Uterus (tissue), 4 donors: Measurements from ENCODE around the gene IQGAP1. TPM values are rescaled to one million over a fixed set of nuclear protein-coding genes. Genes with fewer than 3 reads are reported as not detected.
"Not testable (repeated sequence)": the region's sequence is repeated elsewhere in the genome, so short reads cannot be mapped to it uniquely, and the experiment has no call there.

ENCODE experiments used
- DNase-seq, 2 donors: peaks; one replicate each; pipeline ENCODE4 v3.0.0-alpha.2; 2019 to 2020
- H3K27ac ChIP-seq, 2 donors: fragments of 200-600 bp; sonication (generic); 1 replicate in 1 of 2; 2 replicates in 1 of 2; pipeline ENCODE4 v1.5.1; 2016 to 2018
- H3K27me3 ChIP-seq, 2 donors: fragments of 200-600 bp; sonication (generic); one replicate each; pipeline ENCODE4 v1.5.1; 2018 to 2019; ENCODE audit warnings: control low read depth in 1 of 2
- H3K36me3 ChIP-seq, 2 donors: fragments of 200-600 bp; sonication (generic); one replicate each; pipeline ENCODE4 v1.5.1; 2019; ENCODE audit warnings: control low read depth in 1 of 2
- H3K4me1 ChIP-seq, 2 donors: fragments of 200-600 bp; sonication (generic); one replicate each; pipeline ENCODE4 v1.5.1; 2018 to 2019; ENCODE audit warnings: control low read depth in 1 of 2
- H3K4me3 ChIP-seq, 2 donors: fragments of 200-600 bp; sonication (generic); 1 replicate in 1 of 2; 2 replicates in 1 of 2; pipeline ENCODE4 v1.5.1; 2018 to 2019; ENCODE audit warnings: mild to moderate bottlenecking in 1 of 2
- H3K9me3 ChIP-seq, 2 donors: fragments of 200-600 bp; sonication (generic); one replicate each; pipeline ENCODE4 v1.5.1; 2019; ENCODE audit warnings: control low read depth in 1 of 2
- POLR2A ChIP-seq, 2 donors: fragments of 450-650 bp; IDR thresholded peaks; one replicate each; pipeline ENCODE4 v1.6.1; 2016; ENCODE audit warnings: antibody characterized with exemption in 2 of 2, mild to moderate bottlenecking in 1 of 2, moderate library complexity in 1 of 2
- intact Hi-C: fragments of 100-400 bp; cut with DNase I; formaldehyde crosslinking; loops from one replicate; pipeline ENCODE4 v1.15.1; 2023; ENCODE audit warnings: low total_unique reads
- total RNA-seq, 4 donors: library from RNA; depleted of rRNA in 3 of 4; stranded (reverse); fragments of >200 nt in 3 of 4; gene quantifications; one replicate each; pipeline versions ENCODE4 v1.1.0 to v1.2.4, GENCODE V29; 2014 to 2023
- TF ChIP-seq, protein P1 (sequence below), 4 experiments: fragments of 200-600 bp in 2 of 4; fragments of 450-650 bp in 2 of 4; sonication (generic) in 2 of 4; IDR thresholded peaks; one replicate each; pipeline ENCODE4 v1.5.1; 2016 to 2019; ENCODE audit warnings: antibody characterized with exemption in 4 of 4, mild to moderate bottlenecking in 2 of 4, moderate library complexity in 1 of 4
- donor health status: DM: yes; HTN: yes; CAD: no.

IQGAP1 gene
- total RNA-seq, 4 donors from 2014 or later: 195 to 777 (median 290) TPM

DNA sequence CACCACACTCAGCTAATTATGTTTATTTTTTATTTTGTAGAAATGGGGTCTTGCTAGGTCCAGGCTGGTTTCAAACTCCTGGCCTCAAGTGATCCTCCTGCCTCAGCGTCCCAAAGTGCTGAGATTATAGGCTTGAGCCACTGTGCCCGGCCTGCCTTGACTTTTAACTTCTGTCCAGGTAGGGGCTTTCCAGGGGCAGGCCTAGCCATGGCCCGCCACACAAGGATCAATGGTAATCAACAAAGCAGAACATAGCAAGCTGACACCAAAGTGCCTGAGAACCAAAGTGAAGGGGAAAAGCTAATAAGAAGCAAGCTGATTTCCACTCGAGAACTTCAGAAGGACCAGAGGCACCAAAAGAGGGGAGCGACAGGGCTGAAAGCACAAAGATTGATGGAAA lies 132.3 kb downstream of the IQGAP1 start:
- Histone ChIP-seq H3K36me3 (no peaks in the 10 kb centered on the region), H3K4me1 (no peaks in the 10 kb centered on the region), H3K27me3 (no peaks in the 10 kb centered on the region), H3K9me3 (no peaks in the 10 kb centered on the region), H3K27ac (no peak overlapping the region), H3K4me3 (no peak overlapping the region)
- no peak for TF ChIP-seq POLR2A (IDR thresholded peaks at IDR 0.05)
- TF ChIP-seq, protein P1, sequence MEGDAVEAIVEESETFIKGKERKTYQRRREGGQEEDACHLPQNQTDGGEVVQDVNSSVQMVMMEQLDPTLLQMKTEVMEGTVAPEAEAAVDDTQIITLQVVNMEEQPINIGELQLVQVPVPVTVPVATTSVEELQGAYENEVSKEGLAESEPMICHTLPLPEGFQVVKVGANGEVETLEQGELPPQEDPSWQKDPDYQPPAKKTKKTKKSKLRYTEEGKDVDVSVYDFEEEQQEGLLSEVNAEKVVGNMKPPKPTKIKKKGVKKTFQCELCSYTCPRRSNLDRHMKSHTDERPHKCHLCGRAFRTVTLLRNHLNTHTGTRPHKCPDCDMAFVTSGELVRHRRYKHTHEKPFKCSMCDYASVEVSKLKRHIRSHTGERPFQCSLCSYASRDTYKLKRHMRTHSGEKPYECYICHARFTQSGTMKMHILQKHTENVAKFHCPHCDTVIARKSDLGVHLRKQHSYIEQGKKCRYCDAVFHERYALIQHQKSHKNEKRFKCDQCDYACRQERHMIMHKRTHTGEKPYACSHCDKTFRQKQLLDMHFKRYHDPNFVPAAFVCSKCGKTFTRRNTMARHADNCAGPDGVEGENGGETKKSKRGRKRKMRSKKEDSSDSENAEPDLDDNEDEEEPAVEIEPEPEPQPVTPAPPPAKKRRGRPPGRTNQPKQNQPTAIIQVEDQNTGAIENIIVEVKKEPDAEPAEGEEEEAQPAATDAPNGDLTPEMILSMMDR (IDR thresholded peaks at IDR 0.05): no peak
- intact Hi-C loops: no loop called here
- DNase-seq: no peak

- Histone ChIP-seq H3K36me3 (no peaks in the 10 kb centered on the region), H3K27ac (no peak overlapping the region), H3K9me3 (no peaks in the 10 kb centered on the region), H3K4me1 (no peaks in the 10 kb centered on the region), H3K27me3 (no peaks in the 10 kb centered on the region), H3K4me3 (no peak overlapping the region)
- DNase-seq: no peak
- TF ChIP-seq, protein P1 (IDR thresholded peaks at IDR 0.05): no peak
- no peak for TF ChIP-seq POLR2A (IDR thresholded peaks at IDR 0.05)
- intact Hi-C loops: no loop called here
These were observed 135.3 kb downstream of the IQGAP1 start for GRCh38 chr15:90523373-90523772.

- H3K4me1 ChIP-seq, intact Hi-C loops, H3K27ac ChIP-seq, H3K36me3 ChIP-seq, H3K4me3 ChIP-seq, DNase-seq, H3K9me3 ChIP-seq, H3K27me3 ChIP-seq: not testable (repeated sequence)
These were observed 136.2 kb downstream of the IQGAP1 start for GRCh38 chr15:90524018-90524803.

DNA sequence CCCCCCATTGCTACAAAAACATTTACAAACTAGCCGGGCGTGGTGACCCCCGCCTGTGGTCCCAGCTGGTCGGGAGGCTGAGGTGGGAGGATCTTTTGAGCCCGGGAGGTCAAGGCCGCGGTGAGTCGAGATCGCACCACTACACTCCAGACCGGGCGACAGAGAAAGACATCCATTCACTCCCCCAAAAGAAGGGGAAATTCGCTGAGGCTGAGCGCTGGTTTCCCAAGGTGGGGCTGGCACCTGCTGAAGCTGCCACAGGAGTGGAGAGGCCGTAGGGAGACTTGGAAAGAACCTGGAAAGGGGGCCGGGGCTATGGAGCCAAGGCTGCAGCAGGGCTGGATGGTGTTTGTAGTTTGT lies 140.9 kb downstream of the IQGAP1 start:
- intact Hi-C loops: no loop called here
- Histone ChIP-seq H3K9me3 (no peaks in the 10 kb centered on the region), H3K36me3 (no peaks in the 10 kb centered on the region), H3K27me3 (no peaks in the 10 kb centered on the region), H3K27ac (peak overlapping the region; percentile 97 to 98), H3K4me1 (peaks cover 0 to 5% of the 10 kb centered on the region in 2 donors), H3K4me3 (peak overlapping the region; percentile 45 to 92)
- TF ChIP-seq POLR2A (IDR thresholded peaks at IDR 0.05): no peak
- TF ChIP-seq, protein P1 (IDR thresholded peaks at IDR 0.05): no peak
- no peak for DNase-seq

- H3K4me3 ChIP-seq: peak within 1 kb of the TSS; percentile 45 to 92
- TF ChIP-seq, protein P1 (IDR thresholded peaks at IDR 0.05): peak in 1 of 4 experiments; percentile 1
- TF ChIP-seq POLR2A (IDR thresholded peaks at IDR 0.05): peak; percentile 60 to 80
- peak; percentile 40 to 63 for DNase-seq
- intact Hi-C loops: no loop called here
- H3K27ac ChIP-seq: peak within 1 kb of the TSS; percentile 97 to 98
- peaks cover 0 to 5% of the 10 kb centered on the region in 2 donors for H3K4me1 ChIP-seq
- H3K9me3 ChIP-seq: no peaks in the 10 kb centered on the region
- no peaks in the 10 kb centered on the region for H3K27me3 ChIP-seq
- H3K36me3 ChIP-seq: no peaks in the 10 kb centered on the region
These were observed 141.6 kb downstream of the IQGAP1 start, which contains the start of gene CRTC3 for GRCh38 chr15:90529371-90530249. TSS of gene CRTC3 (plus strand) at chr15:90529923. CDS start at chr15:90530072, 149 bp downstream.
